HG03135 (cell line): ENCODE data around the gene TOM1.
"Not testable (repeated sequence)": the region's sequence is repeated elsewhere in the genome, so short reads cannot be mapped to it uniquely, and the experiment has no call there.

ENCODE experiments used
- ATAC-seq: cut with Tn5 transposase; IDR thresholded peaks from one replicate; pipeline ENCODE4 v1.9.1; 2021; ENCODE audit warnings: mild to moderate bottlenecking, moderate library complexity; ENCODE audit not compliant: unreplicated experiment

TOM1 gene

DNA sequence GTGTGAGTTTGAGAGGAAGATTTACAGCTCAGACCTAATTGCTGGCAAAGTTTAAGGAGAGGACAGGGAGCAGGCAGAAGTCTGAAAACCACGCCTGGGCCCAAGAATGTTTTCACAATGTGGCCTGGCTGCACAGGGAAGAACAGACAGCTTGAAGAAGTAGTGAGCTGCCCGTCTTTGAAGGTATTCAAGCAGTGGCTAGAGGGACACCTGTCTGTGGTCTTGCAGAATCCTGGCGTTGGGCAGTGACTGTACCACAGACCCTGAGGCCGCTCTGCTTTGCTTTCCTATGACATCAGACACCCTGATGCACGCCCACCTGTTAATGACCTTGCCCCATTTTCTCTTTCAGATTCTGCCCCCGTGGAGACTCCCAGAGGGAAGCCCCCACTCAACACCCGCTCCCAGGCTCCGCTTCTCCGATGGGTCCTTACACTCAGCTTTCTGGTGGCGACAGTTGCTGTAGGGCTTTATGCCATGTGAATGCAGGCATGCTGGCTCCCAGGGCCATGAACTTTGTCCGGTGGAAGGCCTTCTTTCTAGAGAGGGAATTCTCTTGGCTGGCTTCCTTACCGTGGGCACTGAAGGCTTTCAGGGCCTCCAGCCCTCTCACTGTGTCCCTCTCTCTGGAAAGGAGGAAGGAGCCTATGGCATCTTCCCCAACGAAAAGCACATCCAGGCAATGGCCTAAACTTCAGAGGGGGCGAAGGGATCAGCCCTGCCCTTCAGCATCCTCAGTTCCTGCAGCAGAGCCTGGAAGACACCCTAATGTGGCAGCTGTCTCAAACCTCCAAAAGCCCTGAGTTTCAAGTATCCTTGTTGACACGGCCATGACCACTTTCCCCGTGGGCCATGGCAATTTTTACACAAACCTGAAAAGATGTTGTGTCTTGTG, 93.7 kb downstream of the TOM1 start:
- no peak for ATAC-seq

DNA sequence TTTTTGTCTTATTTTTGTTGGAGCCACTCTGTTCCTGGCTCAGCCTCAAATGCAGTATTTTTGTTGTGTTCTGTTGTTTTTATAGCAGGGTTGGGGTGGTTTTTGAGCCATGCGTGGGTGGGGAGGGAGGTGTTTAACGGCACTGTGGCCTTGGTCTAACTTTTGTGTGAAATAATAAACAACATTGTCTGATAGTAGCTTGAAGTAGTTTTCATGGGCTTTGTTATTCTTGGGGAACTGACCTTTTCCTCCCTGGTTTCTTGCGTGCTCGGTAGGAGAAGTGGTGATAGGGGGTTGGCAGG, 94.3 kb downstream of the TOM1 start:
- no peak for ATAC-seq

DNA sequence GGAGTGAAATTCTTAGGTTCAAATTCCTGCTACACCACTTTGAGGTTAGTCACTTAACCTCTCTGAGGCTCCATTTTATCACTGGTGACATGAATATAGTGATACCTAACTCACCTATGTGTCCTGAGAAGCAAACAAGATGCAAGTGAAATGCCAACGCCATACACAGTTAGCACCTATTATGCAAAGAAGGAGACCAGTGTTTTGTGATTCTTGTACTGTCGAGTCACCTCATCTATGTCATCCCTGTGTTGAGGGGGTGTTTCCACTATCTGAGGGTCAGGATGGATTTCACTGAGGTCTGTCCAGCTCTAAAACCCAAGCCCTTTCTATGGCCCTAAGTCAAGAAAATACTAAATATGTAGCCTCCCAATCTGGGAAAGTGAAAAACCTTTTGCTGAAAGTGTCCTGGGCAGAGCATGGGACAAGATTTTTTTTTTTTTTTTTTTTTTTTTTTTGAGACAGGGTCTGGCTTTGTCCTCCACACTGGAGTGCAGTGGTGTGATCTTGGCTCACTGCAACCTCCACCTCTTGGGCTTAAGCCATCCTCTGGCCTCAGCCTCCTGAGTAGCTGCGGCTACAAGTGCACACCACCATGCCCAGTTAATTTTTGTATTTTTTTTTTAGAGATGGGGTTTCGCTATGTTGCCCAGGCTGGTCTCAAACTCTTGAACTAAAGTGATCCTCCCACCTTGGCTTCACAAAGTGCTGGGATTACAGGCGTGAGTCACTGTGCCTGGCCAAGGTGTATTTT, 95.3 kb downstream of the TOM1 start:
- no peak for ATAC-seq

DNA sequence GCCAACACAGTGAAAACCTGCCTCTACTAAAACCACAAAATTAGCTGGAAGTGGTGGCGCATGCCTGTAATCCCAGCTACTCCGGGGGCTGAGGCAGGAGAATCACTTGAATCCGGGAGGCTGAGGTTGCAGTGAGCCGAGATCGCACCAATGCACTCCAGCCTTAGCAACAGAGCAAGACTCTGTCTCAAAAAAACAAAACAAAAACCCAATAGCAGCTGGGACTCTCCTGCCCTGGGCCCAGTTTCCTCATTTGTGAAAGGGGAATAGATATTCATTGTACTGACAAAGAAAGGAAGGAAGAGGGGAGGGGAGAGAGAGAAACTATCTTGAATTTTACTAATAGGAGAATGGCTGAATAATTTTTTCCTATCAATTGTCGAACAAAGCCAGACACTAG, 96.9 kb downstream of the TOM1 start:
- not testable (repeated sequence) for ATAC-seq

DNA sequence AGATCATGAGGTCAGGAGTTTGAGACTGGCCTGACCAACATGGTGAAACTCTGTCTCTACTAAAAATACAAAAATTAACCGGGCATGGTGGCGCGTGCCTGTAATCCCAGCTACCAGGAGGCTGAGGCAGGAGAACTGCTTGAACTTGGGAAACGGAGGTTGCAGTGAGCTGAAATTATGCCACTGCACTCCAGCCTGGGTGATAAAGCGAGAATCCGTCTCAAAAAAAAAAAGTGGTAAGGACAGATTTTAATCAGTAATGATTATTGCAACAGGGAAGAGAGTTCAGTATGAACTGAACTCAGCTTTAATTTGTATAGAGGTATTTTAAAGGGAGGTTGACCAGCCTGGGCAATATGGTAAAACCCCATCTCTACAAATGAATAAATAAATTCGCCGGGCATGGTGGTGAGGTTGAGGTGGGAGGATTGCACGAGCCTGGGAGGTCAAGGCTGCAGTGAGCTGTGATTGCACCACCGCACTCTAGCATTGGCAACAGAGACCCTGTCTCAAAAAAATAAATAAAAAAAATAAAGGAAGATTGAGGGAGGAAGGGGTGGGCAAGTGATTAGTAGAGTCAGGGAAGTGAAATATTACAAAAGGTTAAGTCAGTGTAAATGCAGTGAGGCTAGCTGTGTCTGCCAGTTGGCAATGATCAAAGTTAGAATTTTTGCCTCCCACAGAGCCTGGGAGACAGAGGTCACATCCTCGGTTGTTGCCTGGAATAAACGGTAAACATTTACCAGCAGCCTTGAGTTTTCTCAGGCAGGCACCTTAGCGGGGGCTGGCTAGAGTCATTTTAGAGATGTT, 97.6 kb downstream of the TOM1 start:
- no peak for ATAC-seq
